Panc1 (cell line): ENCODE results near the gene CEND1. TPM values are rescaled to one million over a fixed set of nuclear protein-coding genes. Genes with fewer than 3 reads are reported as not detected.
A peak's percentile ranks its signal among the peaks of the same experiment; 100 is the strongest.

Experiments used
- ATAC-seq: fragments of 200-7000 bp; cut with Tn5 transposase; 2 replicates; pipeline ENCODE4 v1.9.1; 2020; ENCODE audit warnings: mild to moderate bottlenecking, moderate library complexity
- BruUV-seq: library from RNA; stranded (reverse); fragments of 400-500 nt; replicated peaks from 2 replicates; lab custom pipeline; 2021; lab: Mats Ljungman, UMichigan
- CTCF ChIA-PET: fragments of 300-600 bp; sonication (Branson Sonifier 250); formaldehyde crosslinking; loops from one replicate; lab custom pipeline; 2022; ENCODE audit warnings: antibody characterized with exemption; lab: Charles Lee
- POLR2A ChIA-PET: fragments of 300-600 bp; sonication (Branson Sonifier 250); formaldehyde crosslinking; loops from one replicate; lab custom pipeline; 2022; ENCODE audit warnings: antibody characterized with exemption; lab: Charles Lee
- DNase-seq: peaks from one replicate; pipeline ENCODE4 v3.0.0-alpha.2; 2010; ENCODE audit warnings: low read depth, low spot score
- H3K27ac ChIP-seq: 2 replicates; pipeline ENCODE4 v1.5.1; 2011; ENCODE audit warnings: mild to moderate bottlenecking, low read length, inconsistent platforms
- H3K27me3 ChIP-seq: fragments of 200-500 bp; sonication (Bioruptor generic); 2 replicates; pipeline ENCODE4 v1.6.0; 2014; ENCODE audit warnings: low read length, inconsistent platforms; ENCODE audit not compliant: control insufficient read depth, insufficient read depth
- H3K36me3 ChIP-seq: fragments of 200-500 bp; sonication (Bioruptor generic); 2 replicates; pipeline ENCODE4 v1.5.1; 2014; ENCODE audit warnings: inconsistent platforms, mild to moderate bottlenecking, low read length, moderate library complexity; ENCODE audit not compliant: control insufficient read depth, insufficient read depth
- H3K4me1 ChIP-seq: 2 replicates; pipeline ENCODE4 v1.5.1; 2011; ENCODE audit warnings: inconsistent platforms, mild to moderate bottlenecking, low read length, moderate library complexity; ENCODE audit not compliant: control insufficient read depth, insufficient read depth
- H3K4me3 ChIP-seq, 2 experiments: 2 replicates each; pipeline ENCODE4 v1.5.1; 2011 to 2012; ENCODE audit warnings: low read depth in 2 of 2, low read length in 2 of 2, mild to moderate bottlenecking in 2 of 2, inconsistent platforms in 1 of 2, moderate library complexity in 1 of 2
- H3K9me3 ChIP-seq: fragments of 200-500 bp; sonication (Bioruptor generic); 2 replicates; pipeline ENCODE4 v1.5.1; 2014; ENCODE audit warnings: low read depth, mild to moderate bottlenecking, inconsistent platforms, low read length, moderate library complexity; ENCODE audit not compliant: control insufficient read depth, insufficient read depth
- POLR2AphosphoS5 ChIP-seq: IDR thresholded peaks from 2 replicates; pipeline ENCODE4 v1.6.1; 2012; ENCODE audit warnings: mild to moderate bottlenecking, low read depth, low read length, moderate library complexity
- SIN3A ChIP-seq: IDR thresholded peaks from 2 replicates; pipeline ENCODE4 v1.6.1; 2012; ENCODE audit warnings: low read depth, mild to moderate bottlenecking, low read length, moderate library complexity, borderline replicate concordance; ENCODE audit not compliant: insufficient read depth
- TCF7L2 ChIP-seq: IDR thresholded peaks from 2 replicates; pipeline ENCODE4 v1.6.1; 2011; ENCODE audit warnings: mild to moderate bottlenecking, low read depth, low read length, inconsistent platforms
- in situ Hi-C: cut with HindIII; loops from 2 replicates; pipeline ENCODE4 v1.10.0; 2016; ENCODE audit warnings: low sequenced_read_pairs, low pct_unique_long_range_greater_than_20kb
- intact Hi-C: fragments of 100-400 bp; cut with micrococcal nuclease; formaldehyde crosslinking; loops from one replicate; pipeline ENCODE4 v1.10.0; 2022; ENCODE audit not compliant: unreplicated experiment
- total RNA-seq: library from RNA; stranded (reverse); gene quantifications from one replicate; pipeline ENCODE4 v1.2.1, GENCODE V29; 2021; ENCODE audit not compliant: unreplicated experiment
- TF ChIP-seq, protein P1 (sequence below): fragments of 450-650 bp; IDR thresholded peaks from 2 replicates; pipeline ENCODE4 v1.5.1; 2017; ENCODE audit warnings: mild to moderate bottlenecking
- TF ChIP-seq, protein P2 (sequence below), 2 experiments: IDR thresholded peaks; 2 replicates each; pipeline ENCODE4 v1.6.1; 2011 to 2012; ENCODE audit warnings: low read depth in 2 of 2, control low read depth in 1 of 2, low read length in 1 of 2, mild to moderate bottlenecking in 1 of 2, moderate library complexity in 1 of 2; ENCODE audit not compliant: insufficient read depth in 1 of 2

Gene CEND1
- total RNA-seq, 1 experiment from 2014 or later: 15.9 TPM

DNA sequence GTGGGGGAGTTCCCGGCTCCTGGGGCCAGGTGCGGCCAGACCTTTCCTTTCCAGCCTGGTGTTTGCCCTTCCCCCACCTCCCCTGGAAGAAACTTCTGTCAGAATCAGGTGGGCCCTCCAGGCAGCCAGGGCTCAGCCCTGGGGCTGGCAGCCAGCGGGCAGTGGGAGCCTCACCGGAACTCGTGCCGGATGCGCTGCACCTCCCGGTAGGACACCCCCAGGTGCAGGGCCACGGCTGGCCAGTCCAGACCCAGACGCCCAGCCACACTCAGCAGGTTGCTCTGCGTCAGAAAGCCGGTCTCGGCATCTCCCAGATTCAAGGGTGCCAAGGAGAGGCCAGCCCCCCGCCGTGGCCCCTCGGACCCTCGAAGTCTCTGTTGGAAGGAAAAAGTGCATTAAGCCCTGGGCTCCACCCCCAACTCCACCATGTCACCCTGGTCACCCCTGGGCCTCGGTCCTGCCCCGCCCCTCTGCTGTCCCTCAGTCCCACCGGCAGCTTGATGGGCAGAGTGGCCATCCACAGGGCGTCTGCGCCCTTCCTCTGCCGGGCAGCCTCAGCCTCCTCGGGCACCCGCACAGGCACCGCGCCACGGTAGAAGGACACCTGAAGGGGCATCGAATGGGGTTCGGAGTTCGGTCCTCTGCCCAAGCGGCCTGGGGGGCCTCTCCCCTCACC, 9.9 kb upstream of the CEND1 start:
- DNase-seq (no peak), ATAC-seq (no peak)
- H3K27ac ChIP-seq: no peak overlapping the region
- ChIA-PET POLR2A (no interaction called here), CTCF (no interaction called here)
- peaks cover 42% of the 10 kb centered on the region for H3K4me1 ChIP-seq
- no peak overlapping the region for H3K4me3 ChIP-seq
- intact Hi-C loops: no loop called here
- BruUV-seq: TSS peak; percentile 54
- no peaks in the 10 kb centered on the region for H3K9me3 ChIP-seq
- H3K27me3 ChIP-seq: no peaks in the 10 kb centered on the region
- no peaks in the 10 kb centered on the region for H3K36me3 ChIP-seq
- TF ChIP-seq, protein P1, sequence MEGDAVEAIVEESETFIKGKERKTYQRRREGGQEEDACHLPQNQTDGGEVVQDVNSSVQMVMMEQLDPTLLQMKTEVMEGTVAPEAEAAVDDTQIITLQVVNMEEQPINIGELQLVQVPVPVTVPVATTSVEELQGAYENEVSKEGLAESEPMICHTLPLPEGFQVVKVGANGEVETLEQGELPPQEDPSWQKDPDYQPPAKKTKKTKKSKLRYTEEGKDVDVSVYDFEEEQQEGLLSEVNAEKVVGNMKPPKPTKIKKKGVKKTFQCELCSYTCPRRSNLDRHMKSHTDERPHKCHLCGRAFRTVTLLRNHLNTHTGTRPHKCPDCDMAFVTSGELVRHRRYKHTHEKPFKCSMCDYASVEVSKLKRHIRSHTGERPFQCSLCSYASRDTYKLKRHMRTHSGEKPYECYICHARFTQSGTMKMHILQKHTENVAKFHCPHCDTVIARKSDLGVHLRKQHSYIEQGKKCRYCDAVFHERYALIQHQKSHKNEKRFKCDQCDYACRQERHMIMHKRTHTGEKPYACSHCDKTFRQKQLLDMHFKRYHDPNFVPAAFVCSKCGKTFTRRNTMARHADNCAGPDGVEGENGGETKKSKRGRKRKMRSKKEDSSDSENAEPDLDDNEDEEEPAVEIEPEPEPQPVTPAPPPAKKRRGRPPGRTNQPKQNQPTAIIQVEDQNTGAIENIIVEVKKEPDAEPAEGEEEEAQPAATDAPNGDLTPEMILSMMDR: no peak
- TF ChIP-seq, protein P2, sequence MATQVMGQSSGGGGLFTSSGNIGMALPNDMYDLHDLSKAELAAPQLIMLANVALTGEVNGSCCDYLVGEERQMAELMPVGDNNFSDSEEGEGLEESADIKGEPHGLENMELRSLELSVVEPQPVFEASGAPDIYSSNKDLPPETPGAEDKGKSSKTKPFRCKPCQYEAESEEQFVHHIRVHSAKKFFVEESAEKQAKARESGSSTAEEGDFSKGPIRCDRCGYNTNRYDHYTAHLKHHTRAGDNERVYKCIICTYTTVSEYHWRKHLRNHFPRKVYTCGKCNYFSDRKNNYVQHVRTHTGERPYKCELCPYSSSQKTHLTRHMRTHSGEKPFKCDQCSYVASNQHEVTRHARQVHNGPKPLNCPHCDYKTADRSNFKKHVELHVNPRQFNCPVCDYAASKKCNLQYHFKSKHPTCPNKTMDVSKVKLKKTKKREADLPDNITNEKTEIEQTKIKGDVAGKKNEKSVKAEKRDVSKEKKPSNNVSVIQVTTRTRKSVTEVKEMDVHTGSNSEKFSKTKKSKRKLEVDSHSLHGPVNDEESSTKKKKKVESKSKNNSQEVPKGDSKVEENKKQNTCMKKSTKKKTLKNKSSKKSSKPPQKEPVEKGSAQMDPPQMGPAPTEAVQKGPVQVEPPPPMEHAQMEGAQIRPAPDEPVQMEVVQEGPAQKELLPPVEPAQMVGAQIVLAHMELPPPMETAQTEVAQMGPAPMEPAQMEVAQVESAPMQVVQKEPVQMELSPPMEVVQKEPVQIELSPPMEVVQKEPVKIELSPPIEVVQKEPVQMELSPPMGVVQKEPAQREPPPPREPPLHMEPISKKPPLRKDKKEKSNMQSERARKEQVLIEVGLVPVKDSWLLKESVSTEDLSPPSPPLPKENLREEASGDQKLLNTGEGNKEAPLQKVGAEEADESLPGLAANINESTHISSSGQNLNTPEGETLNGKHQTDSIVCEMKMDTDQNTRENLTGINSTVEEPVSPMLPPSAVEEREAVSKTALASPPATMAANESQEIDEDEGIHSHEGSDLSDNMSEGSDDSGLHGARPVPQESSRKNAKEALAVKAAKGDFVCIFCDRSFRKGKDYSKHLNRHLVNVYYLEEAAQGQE (IDR thresholded peaks at IDR 0.05; ENCODE audit: insufficient read depth in 1 of 2, low read depth in 2 of 2, low read length in 1 of 2): no peak
- TF ChIP-seq TCF7L2 (no peak), POLR2AphosphoS5 (no peak), SIN3A (no peak)
- in situ Hi-C loops: no loop called here

DNA sequence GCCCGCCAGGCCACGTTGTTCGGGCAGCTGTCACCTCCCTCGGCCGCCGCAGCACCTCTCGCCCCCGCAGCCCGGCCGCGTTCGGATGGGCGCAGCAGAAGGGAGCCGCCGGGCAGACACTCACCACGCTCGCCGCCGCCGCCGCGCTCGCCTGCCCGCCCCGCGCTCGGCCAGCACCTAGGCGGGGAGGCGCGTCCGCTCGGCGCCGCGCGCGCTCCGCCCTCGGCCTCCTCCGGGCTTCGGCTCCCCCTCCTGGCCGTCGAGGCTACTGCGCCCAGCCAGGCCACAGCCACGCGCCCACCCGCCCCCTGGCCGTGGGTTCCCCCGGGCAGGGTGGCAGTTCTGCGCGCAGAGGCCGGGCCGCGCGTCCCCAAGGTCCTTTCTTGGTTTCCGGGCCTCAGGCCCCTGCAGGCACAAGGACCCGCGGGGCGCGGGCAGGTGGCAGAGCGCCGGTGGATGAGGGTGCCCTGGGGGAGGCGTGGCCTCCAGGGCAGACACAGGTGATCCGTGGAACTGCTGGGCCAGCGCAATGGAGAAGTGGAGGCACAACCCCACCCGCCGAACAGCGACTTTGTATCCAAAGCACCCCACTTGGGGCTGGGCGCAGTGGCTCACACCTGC, 8.3 kb upstream of the CEND1 start, which contains the start of gene SLC25A22:
SLC25A22 (minus strand) TSS at position 189 of the 621 bp plus-strand sequence. CDS start 3,275 bp downstream, outside the sequence.
- ChIA-PET CTCF (no interaction called here), POLR2A (interaction anchor here (0.7 kb wide), 1 partner anchor 8 kb away, joined by 7 read pairs; no protein-coding TSS in a partner anchor)
- H3K4me1 ChIP-seq: peaks cover 42% of the 10 kb centered on the region
- in situ Hi-C loops (no loop called here), intact Hi-C loops (no loop called here)
- H3K4me3 ChIP-seq: peak within 1 kb of the TSS; percentile 71 to 86
- H3K27me3 ChIP-seq: no peaks in the 10 kb centered on the region
- no TSS peak for BruUV-seq
- TF ChIP-seq, protein P2 (IDR thresholded peaks at IDR 0.05; ENCODE audit: insufficient read depth in 1 of 2, low read depth in 2 of 2, low read length in 1 of 2): no peak
- TF ChIP-seq POLR2AphosphoS5 (peak; percentile 68), SIN3A (no peak), TCF7L2 (no peak)
- TF ChIP-seq, protein P1: peak; percentile 100
- no peak for DNase-seq
- peak; percentile 71 for ATAC-seq
- H3K27ac ChIP-seq: peak within 1 kb of the TSS; percentile 93
- no peaks in the 10 kb centered on the region; the same call in none of the 2 replicates for H3K36me3 ChIP-seq
- H3K9me3 ChIP-seq: no peaks in the 10 kb centered on the region
